DND-41 (cell line): Measurements from ENCODE around the gene HERC6.

ENCODE experiments used
- ATAC-seq: fragments of 200-7000 bp; cut with Tn5 transposase; 3 replicates; pipeline ENCODE4 v1.9.1; 2021; ENCODE audit warnings: low read depth; ENCODE audit not compliant: insufficient read depth
- DNase-seq: peaks from one replicate; pipeline ENCODE4 v3.0.0-alpha.2; 2020
- H2AFZ ChIP-seq: 2 replicates; pipeline ENCODE4 v1.6.0; 2012; ENCODE audit warnings: low read depth, low read length
- H3K27ac ChIP-seq: 2 replicates; pipeline ENCODE4 v1.5.1; 2012; ENCODE audit warnings: low read length, inconsistent platforms
- H3K27me3 ChIP-seq: fragments of 200-600 bp; sonication (generic); 2 replicates; pipeline ENCODE4 v1.6.0; 2012; ENCODE audit warnings: low read length, mild to moderate bottlenecking, inconsistent platforms; ENCODE audit not compliant: insufficient read depth, poor library complexity
- H3K36me3 ChIP-seq: 2 replicates; pipeline ENCODE4 v1.5.1; 2012; ENCODE audit warnings: low read length, inconsistent platforms; ENCODE audit not compliant: insufficient read depth
- H3K4me1 ChIP-seq: 2 replicates; pipeline ENCODE4 v1.5.1; 2012; ENCODE audit warnings: mild to moderate bottlenecking, low read length; ENCODE audit not compliant: insufficient read depth
- H3K4me2 ChIP-seq: 2 replicates; pipeline ENCODE4 v1.6.0; 2012; ENCODE audit warnings: mild to moderate bottlenecking, moderate library complexity, low read length, inconsistent platforms; ENCODE audit not compliant: insufficient read depth
- H3K4me3 ChIP-seq, 2 experiments: fragments of 200-600 bp in 1 of 2; shearing (Covaris generic) in 1 of 2; 2 replicates each; pipeline ENCODE4 v1.5.1; 2012 to 2016; ENCODE audit warnings: inconsistent platforms in 2 of 2, low read length in 2 of 2, mild to moderate bottlenecking in 2 of 2, low read depth in 1 of 2, moderate library complexity in 1 of 2
- H3K79me2 ChIP-seq: 2 replicates; pipeline ENCODE4 v1.6.0; 2012; ENCODE audit warnings: low read length, inconsistent platforms; ENCODE audit not compliant: insufficient read depth
- H3K9ac ChIP-seq: 2 replicates; pipeline ENCODE4 v1.6.0; 2012; ENCODE audit warnings: low read depth, mild to moderate bottlenecking, inconsistent platforms, low read length, moderate library complexity
- H3K9me3 ChIP-seq: 2 replicates; pipeline ENCODE4 v1.5.1; 2012; ENCODE audit warnings: low read length, moderate library complexity, mild to moderate bottlenecking, inconsistent platforms; ENCODE audit not compliant: insufficient read depth, severe bottlenecking
- H4K20me1 ChIP-seq: 2 replicates; pipeline ENCODE4 v1.6.0; 2012; ENCODE audit warnings: low read length; ENCODE audit not compliant: insufficient read depth
- CTCF ChIP-seq: IDR thresholded peaks from 2 replicates; pipeline ENCODE4 v1.5.1; 2012; ENCODE audit warnings: borderline replicate concordance, low read length, moderate library complexity, mild to moderate bottlenecking; ENCODE audit not compliant: poor library complexity, severe bottlenecking; ENCODE audit errors: extremely low read depth
- EZH2 ChIP-seq: IDR thresholded peaks from 3 replicates; pipeline ENCODE4 v1.6.1; 2012; ENCODE audit warnings: borderline replicate concordance, low read depth, mild to moderate bottlenecking, moderate library complexity, low read length, inconsistent platforms; ENCODE audit not compliant: severe bottlenecking

HERC6 gene

GRCh38 chr4:88448889-88449288 lies 70.2 kb downstream of the HERC6 start:
- no peaks in the 10 kb centered on the region for H3K27me3 ChIP-seq
- H3K9ac ChIP-seq: no peak overlapping the region
- no peak overlapping the region for H2AFZ ChIP-seq
- H3K4me2 ChIP-seq: no peak overlapping the region
- H3K9me3 ChIP-seq: no peaks in the 10 kb centered on the region
- no peak for TF ChIP-seq CTCF
- TF ChIP-seq EZH2: no peak
- H3K27ac ChIP-seq: no peak overlapping the region
- H4K20me1 ChIP-seq: no peaks in the 10 kb centered on the region
- no peak for ATAC-seq
- no peaks in the 10 kb centered on the region for H3K4me1 ChIP-seq
- no peaks in the 10 kb centered on the region for H3K36me3 ChIP-seq
- H3K79me2 ChIP-seq: no peaks in the 10 kb centered on the region
- no peak for DNase-seq
- no peak overlapping the region for H3K4me3 ChIP-seq

GRCh38 chr4:88449290-88449689 lies 70.6 kb downstream of the HERC6 start:
- no peak overlapping the region for H3K4me2 ChIP-seq
- DNase-seq (no peak), ATAC-seq (no peak)
- H3K27me3 ChIP-seq: no peaks in the 10 kb centered on the region
- H3K4me3 ChIP-seq: no peak overlapping the region
- no peak overlapping the region for H3K27ac ChIP-seq
- no peak overlapping the region for H2AFZ ChIP-seq
- no peaks in the 10 kb centered on the region for H3K36me3 ChIP-seq
- no peaks in the 10 kb centered on the region for H4K20me1 ChIP-seq
- H3K79me2 ChIP-seq: no peaks in the 10 kb centered on the region
- no peaks in the 10 kb centered on the region for H3K4me1 ChIP-seq
- no peak for TF ChIP-seq EZH2
- no peak for TF ChIP-seq CTCF
- no peaks in the 10 kb centered on the region for H3K9me3 ChIP-seq
- H3K9ac ChIP-seq: no peak overlapping the region

- TF ChIP-seq EZH2 (no peak), CTCF (no peak)
Observed at GRCh38 chr4:88451205-88451604, 72.6 kb downstream of the HERC6 start.

GRCh38 chr4:88452912-88453311 lies 74.3 kb downstream of the HERC6 start:
- DNase-seq: no peak
- Histone ChIP-seq H3K4me3 (no peak overlapping the region), H3K4me2 (no peak overlapping the region), H3K27me3 (no peaks in the 10 kb centered on the region), H3K79me2 (no peaks in the 10 kb centered on the region), H2AFZ (no peak overlapping the region), H3K27ac (no peak overlapping the region), H3K9me3 (no peaks in the 10 kb centered on the region), H3K36me3 (no peaks in the 10 kb centered on the region), H4K20me1 (no peaks in the 10 kb centered on the region), H3K9ac (no peak overlapping the region), H3K4me1 (peaks cover 20% of the 10 kb centered on the region; the same call in 1 of the 2 replicates)
- no peak for ATAC-seq
- TF ChIP-seq CTCF (no peak), EZH2 (no peak)

More at GRCh38 chr4:88451205-88451604, 72.6 kb downstream of the HERC6 start:
- no peak overlapping the region for H3K9ac ChIP-seq
- no peak for DNase-seq
- no peak overlapping the region for H3K4me2 ChIP-seq
- H3K4me1 ChIP-seq: peaks cover 14% of the 10 kb centered on the region; the same call in 1 of the 2 replicates
- H3K4me3 ChIP-seq: no peak overlapping the region
- H4K20me1 ChIP-seq: no peaks in the 10 kb centered on the region
- no peak for ATAC-seq
- no peak overlapping the region for H3K27ac ChIP-seq
- H3K9me3 ChIP-seq: no peaks in the 10 kb centered on the region
- no peaks in the 10 kb centered on the region for H3K27me3 ChIP-seq
- H3K36me3 ChIP-seq: no peaks in the 10 kb centered on the region
- H3K79me2 ChIP-seq: no peaks in the 10 kb centered on the region
- no peak overlapping the region for H2AFZ ChIP-seq
